H1 (cell line): ENCODE data around the gene MYCBP2. TPM values are rescaled to one million over a fixed set of nuclear protein-coding genes. Genes with fewer than 3 reads are reported as not detected.

Source experiments
- CTCF ChIA-PET: fragments of 300-600 bp; sonication (Branson Sonifier 250); formaldehyde crosslinking; loops from one replicate; lab custom pipeline; 2021; ENCODE audit not compliant: partially characterized antibody; lab: Charles Lee
- POLR2A ChIA-PET: fragments of 300-600 bp; sonication (Branson Sonifier 250); formaldehyde crosslinking; loops from one replicate; lab custom pipeline; 2021; ENCODE audit warnings: inconsistent platforms; ENCODE audit not compliant: partially characterized antibody; lab: Charles Lee
- DNase-seq, 2 experiments: peaks; one replicate each; pipeline versions ENCODE4 v3.0.0 to v3.0.0-alpha.2; 2010 to 2022; ENCODE audit warnings: low spot score in 2 of 2, low read depth in 1 of 2, mixed read lengths in 1 of 2
- FAIRE-seq: peaks from 2 replicates; lab custom pipeline; 2011; peaks lifted over from hg19 to GRCh38; lab: Jason Lieb, UNC
- H2AFZ ChIP-seq: 2 replicates; pipeline ENCODE4 v1.8.1; 2012; ENCODE audit warnings: low read length, inconsistent platforms
- H2AK5ac ChIP-seq: 2 replicates; pipeline ENCODE4 v1.6.1; 2013; ENCODE audit warnings: low read depth, low read length
- H2BK120ac ChIP-seq: replicated peaks from 2 replicates; pipeline ENCODE3; 2013; ENCODE audit warnings: low read depth, low read length, inconsistent platforms
- H2BK12ac ChIP-seq: 2 replicates; pipeline ENCODE4 v1.6.1; 2013; ENCODE audit warnings: low read depth, low read length
- H2BK15ac ChIP-seq: 2 replicates; pipeline ENCODE4 v1.6.1; 2013; ENCODE audit warnings: low read length
- H2BK20ac ChIP-seq: 2 replicates; pipeline ENCODE4 v1.6.1; 2013; ENCODE audit warnings: low read length
- H2BK5ac ChIP-seq: 2 replicates; pipeline ENCODE4 v1.6.1; 2013; ENCODE audit warnings: low read depth, low read length
- H3K14ac ChIP-seq: 2 replicates; pipeline ENCODE4 v1.6.1; 2013; ENCODE audit warnings: inconsistent platforms; ENCODE audit not compliant: insufficient read length
- H3K18ac ChIP-seq: 2 replicates; pipeline ENCODE4 v1.6.1; 2013; ENCODE audit warnings: low read length; ENCODE audit errors: extremely low read depth
- H3K23ac ChIP-seq: 2 replicates; pipeline ENCODE4 v1.6.1; 2013; ENCODE audit warnings: inconsistent platforms; ENCODE audit not compliant: insufficient read length
- H3K23me2 ChIP-seq: 2 replicates; pipeline ENCODE4 v1.6.1; 2013; ENCODE audit warnings: low read depth, low read length
- H3K27ac ChIP-seq: 2 replicates; pipeline ENCODE4 v1.6.1; 2011; ENCODE audit warnings: low read depth, low read length, inconsistent platforms
- H3K27me3 ChIP-seq, 4 experiments: replicated peaks in 1 of 4; 1 replicate in 1 of 4; 2 replicates in 3 of 4; pipeline versions ENCODE4 v1.6.1 to v1.8.1; 2011 to 2013; ENCODE audit warnings: low read length in 3 of 4, mild to moderate bottlenecking in 3 of 4, inconsistent platforms in 2 of 4, mixed read lengths in 2 of 4, moderate library complexity in 1 of 4; ENCODE audit not compliant: control insufficient read depth in 3 of 4, insufficient read depth in 3 of 4; ENCODE audit errors: extremely low read depth in 1 of 4
- H3K36me3 ChIP-seq, 4 experiments: 2 replicates each; pipeline versions ENCODE4 v1.6.1 to v1.8.1; 2011 to 2013; ENCODE audit warnings: mild to moderate bottlenecking in 4 of 4, low read length in 3 of 4, moderate library complexity in 2 of 4, control low read depth in 1 of 4, inconsistent platforms in 1 of 4; ENCODE audit not compliant: insufficient read depth in 4 of 4, control insufficient read depth in 2 of 4
- H3K4ac ChIP-seq: replicated peaks from 2 replicates; pipeline ENCODE3; 2013; ENCODE audit warnings: low read length, low read depth, mixed read lengths, inconsistent platforms; ENCODE audit not compliant: insufficient read length
- H3K4me1 ChIP-seq, 4 experiments: replicated peaks in 1 of 4; 1 replicate in 1 of 4; 2 replicates in 3 of 4; pipeline versions ENCODE4 v1.6.1 to v1.8.1; 2011 to 2013; ENCODE audit warnings: low read length in 3 of 4, inconsistent platforms in 2 of 4, mixed read lengths in 1 of 4; ENCODE audit not compliant: insufficient read depth in 4 of 4, control insufficient read depth in 3 of 4
- H3K4me2 ChIP-seq, 2 experiments: 2 replicates each; pipeline versions ENCODE4 v1.6.1 to v1.8.1; 2011 to 2013; ENCODE audit warnings: low read depth in 2 of 2, low read length in 2 of 2, control low read depth in 1 of 2, inconsistent platforms in 1 of 2, mild to moderate bottlenecking in 1 of 2; ENCODE audit not compliant: insufficient read depth in 1 of 2
- H3K4me3 ChIP-seq, 4 experiments: fragments of 200-600, 300-600 bp in 1 of 4; sonication (generic), shearing (Covaris generic), sonication (Bioruptor Twin) in 1 of 4; 2 replicates each; pipeline versions ENCODE4 v1.5.1 to v1.8.1; 2011 to 2016; ENCODE audit warnings: low read length in 4 of 4, low read depth in 3 of 4, control low read depth in 2 of 4, inconsistent platforms in 2 of 4, mild to moderate bottlenecking in 2 of 4, mixed read lengths in 1 of 4, moderate library complexity in 1 of 4; ENCODE audit not compliant: insufficient read depth in 2 of 4; ENCODE audit errors: extremely low read depth in 1 of 4
- H3K56ac ChIP-seq: replicated peaks from 2 replicates; pipeline ENCODE3; 2013; ENCODE audit warnings: low read depth, mild to moderate bottlenecking, mixed read lengths, low read length, inconsistent platforms; ENCODE audit not compliant: insufficient read length
- H3K79me1 ChIP-seq: 2 replicates; pipeline ENCODE4 v1.6.1; 2013; ENCODE audit warnings: low read depth, low read length, control low read depth
- H3K79me2 ChIP-seq, 2 experiments: 2 replicates each; pipeline versions ENCODE4 v1.6.1 to v1.8.1; 2012 to 2013; ENCODE audit warnings: low read length in 2 of 2, mild to moderate bottlenecking in 2 of 2, inconsistent platforms in 1 of 2; ENCODE audit not compliant: insufficient read depth in 2 of 2, control insufficient read depth in 1 of 2
- H3K9ac ChIP-seq, 4 experiments: replicated peaks in 1 of 4; 1 replicate in 1 of 4; 2 replicates in 3 of 4; pipeline versions ENCODE4 v1.6.1 to v1.8.1; 2011 to 2013; ENCODE audit warnings: low read depth in 3 of 4, low read length in 3 of 4, control low read depth in 2 of 4, mild to moderate bottlenecking in 2 of 4, moderate library complexity in 2 of 4, inconsistent platforms in 1 of 4; ENCODE audit errors: extremely low read depth in 1 of 4
- H3K9me3 ChIP-seq, 2 experiments: 2 replicates each; pipeline versions ENCODE4 v1.6.1 to v1.8.1; 2012 to 2013; ENCODE audit warnings: mild to moderate bottlenecking in 2 of 2, moderate library complexity in 2 of 2, control low read depth in 1 of 2, inconsistent platforms in 1 of 2, low read depth in 1 of 2, low read length in 1 of 2, mixed read lengths in 1 of 2; ENCODE audit not compliant: insufficient read depth in 2 of 2
- H4K20me1 ChIP-seq, 2 experiments: replicated peaks in 1 of 2; 2 replicates each; pipeline versions ENCODE3 to v1.8.1; 2011 to 2013; ENCODE audit warnings: inconsistent platforms in 2 of 2, low read length in 2 of 2, mild to moderate bottlenecking in 1 of 2; ENCODE audit not compliant: insufficient read depth in 2 of 2, control insufficient read depth in 1 of 2
- H4K5ac ChIP-seq: 2 replicates; pipeline ENCODE4 v1.6.1; 2013; ENCODE audit warnings: low read length, low read depth, mixed read lengths, inconsistent platforms; ENCODE audit not compliant: insufficient read length
- H4K8ac ChIP-seq: 2 replicates; pipeline ENCODE4 v1.8.0; 2013; ENCODE audit warnings: mild to moderate bottlenecking, moderate library complexity, low read length, inconsistent platforms; ENCODE audit not compliant: insufficient read depth; ENCODE audit errors: extremely low read depth
- H4K91ac ChIP-seq: replicated peaks from 2 replicates; pipeline ENCODE3; 2013; ENCODE audit warnings: low read length, mixed read lengths, inconsistent platforms; ENCODE audit not compliant: insufficient read length
- CHD7 ChIP-seq: fragments of 300-600 bp; sonication (generic); IDR thresholded peaks from 2 replicates; pipeline ENCODE4 v1.7.1; 2012; ENCODE audit warnings: low read length, moderate library complexity, mild to moderate bottlenecking, inconsistent platforms; ENCODE audit not compliant: insufficient replicate concordance
- polyA plus RNA-seq, 7 experiments: library from polyadenylated mRNA; depleted of rRNA in 3 of 7; stranded (reverse) in 5 of 7; unstranded in 2 of 7; fragments of >200 nt in 5 of 7; fragments of 200-250 nt in 2 of 7; gene quantifications; 1 replicate in 5 of 7; 2 replicates in 1 of 7; 4 replicates in 1 of 7; pipeline versions ENCODE4 v1.2.1 to v1.2.3, GENCODE V29; 2011 to 2013; ENCODE audit warnings: missing spikeins in 2 of 7, mixed read lengths in 2 of 7
- total RNA-seq: library from RNA; stranded (reverse); fragmentation: NEBNext Ultra II Directional; extraction: Animal tissue kit (Norgen Biotek cat#: 25700); gene quantifications from 2 replicates; pipeline ENCODE4 v1.2.1, GENCODE V29; 2021

MYCBP2 gene
- total and polyA plus RNA-seq, 2 of the 8 experiments (the other 6 are each of a cell fraction or from before 2014, with no cell fraction given), result 19.0 to 52.1 TPM

GRCh38 chr13:77235456-77236022 is 91.4 kb downstream of the MYCBP2 start:
- Histone ChIP-seq H2BK120ac (no peak overlapping the region), H4K91ac (no peak overlapping the region), H2BK20ac (no peak overlapping the region), H3K79me1 (no peaks in the 10 kb centered on the region), H3K27me3 (no peaks in the 10 kb centered on the region), H3K9me3 (no peaks in the 10 kb centered on the region), H3K14ac (no peak overlapping the region), H2BK15ac (no peak overlapping the region), H2AK5ac (no peak overlapping the region), H2BK12ac (no peak overlapping the region), H4K8ac (no peak overlapping the region), H3K18ac (no peak overlapping the region), H3K4ac (no peak overlapping the region), H3K27ac (no peak overlapping the region), H3K36me3 (no peaks in the 10 kb centered on the region), H3K4me2 (no peak overlapping the region), H2AFZ (no peak overlapping the region), H3K4me3 (no peak overlapping the region), H3K79me2 (no peaks in the 10 kb centered on the region), H4K5ac (no peak overlapping the region), H3K23me2 (no peaks in the 10 kb centered on the region), H2BK5ac (no peak overlapping the region), H3K4me1 (no peaks in the 10 kb centered on the region), H4K20me1 (no peaks in the 10 kb centered on the region), H3K9ac (no peak overlapping the region), H3K56ac (no peak overlapping the region), H3K23ac (no peak overlapping the region)
- CTCF ChIA-PET, result interaction anchor here (1.1 kb wide), 1 partner anchor 63 kb away, joined by 3 read pairs; no protein-coding TSS in a partner anchor
- DNase-seq, result no peak
- no peak for FAIRE-seq
- POLR2A ChIA-PET, result no interaction called here
- TF ChIP-seq CHD7, result no peak
